Hematopoietic multipotent progenitor cell treated with erythropoietin and hydrocortisone succinate and interleukin-3 and kit ligand, for 6 days (in vitro differentiated cells): ENCODE measurements around the gene MKNK1.

ENCODE experiments used
- DNase-seq: peaks from one replicate; pipeline ENCODE4 v3.0.0-alpha.2; 2015

Gene MKNK1

DNA sequence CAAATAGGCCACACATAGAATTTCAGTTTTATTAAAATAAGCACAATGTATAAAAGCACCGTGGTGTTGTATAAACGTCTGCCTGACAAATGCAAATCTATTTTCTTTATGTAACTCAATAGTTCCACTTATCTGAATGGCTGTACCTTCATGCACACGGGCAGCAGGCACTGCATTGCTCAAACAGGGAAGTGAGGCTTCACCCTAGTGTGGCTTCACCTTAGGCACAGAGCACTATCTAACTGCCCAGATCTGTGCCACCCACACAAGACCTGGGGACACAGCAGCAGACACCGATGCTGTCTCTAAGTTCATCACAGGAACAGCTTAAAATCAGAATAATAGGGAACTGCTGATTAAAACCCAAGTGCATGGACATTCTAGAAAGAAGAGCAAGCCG is 46.7 kb downstream of the MKNK1 start:
- DNase-seq, result peak; percentile 53

- DNase-seq, result peak; percentile 69
Measured at GRCh38 chr1:46556822-46557221, 47.2 kb downstream of the MKNK1 start.

DNA sequence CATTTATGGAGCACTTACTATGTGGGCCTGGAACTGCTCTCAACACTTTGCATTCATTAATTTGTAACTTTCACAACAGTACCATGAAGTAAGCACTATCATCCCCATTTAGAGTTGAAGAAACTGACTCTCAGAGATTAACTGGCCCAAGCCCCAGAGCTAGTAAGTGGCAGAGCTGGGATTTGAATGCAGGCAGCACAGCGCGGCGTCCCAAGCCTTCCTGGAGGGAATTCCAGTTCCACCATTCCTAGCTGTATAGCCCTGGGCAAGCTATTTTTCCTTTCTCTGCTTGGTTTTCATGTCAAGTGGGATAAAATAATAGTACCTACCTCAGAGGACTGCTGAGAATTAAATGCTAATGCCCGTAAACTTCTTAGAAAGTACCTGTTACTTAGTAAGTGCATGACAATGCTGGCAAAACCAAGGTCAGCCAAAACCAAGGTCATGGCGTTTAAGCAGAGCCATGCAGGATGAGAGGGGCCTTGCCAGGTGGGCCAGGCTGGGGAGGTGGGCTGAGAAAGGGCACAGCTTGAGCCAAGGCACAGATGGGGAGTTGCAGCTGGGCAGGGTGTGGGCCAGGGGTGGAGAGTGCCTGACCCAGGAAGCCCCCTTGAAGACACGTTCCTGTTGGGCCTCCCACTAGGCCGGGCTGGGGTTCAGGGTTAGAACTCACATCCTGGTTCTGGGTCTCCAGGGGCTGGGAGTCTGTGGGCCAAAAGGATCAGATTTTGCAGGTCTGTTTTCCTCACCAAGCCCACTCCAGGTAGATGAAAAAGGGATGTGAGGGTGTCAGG is 48.0 kb downstream of the MKNK1 start:
- no peak for DNase-seq

DNA sequence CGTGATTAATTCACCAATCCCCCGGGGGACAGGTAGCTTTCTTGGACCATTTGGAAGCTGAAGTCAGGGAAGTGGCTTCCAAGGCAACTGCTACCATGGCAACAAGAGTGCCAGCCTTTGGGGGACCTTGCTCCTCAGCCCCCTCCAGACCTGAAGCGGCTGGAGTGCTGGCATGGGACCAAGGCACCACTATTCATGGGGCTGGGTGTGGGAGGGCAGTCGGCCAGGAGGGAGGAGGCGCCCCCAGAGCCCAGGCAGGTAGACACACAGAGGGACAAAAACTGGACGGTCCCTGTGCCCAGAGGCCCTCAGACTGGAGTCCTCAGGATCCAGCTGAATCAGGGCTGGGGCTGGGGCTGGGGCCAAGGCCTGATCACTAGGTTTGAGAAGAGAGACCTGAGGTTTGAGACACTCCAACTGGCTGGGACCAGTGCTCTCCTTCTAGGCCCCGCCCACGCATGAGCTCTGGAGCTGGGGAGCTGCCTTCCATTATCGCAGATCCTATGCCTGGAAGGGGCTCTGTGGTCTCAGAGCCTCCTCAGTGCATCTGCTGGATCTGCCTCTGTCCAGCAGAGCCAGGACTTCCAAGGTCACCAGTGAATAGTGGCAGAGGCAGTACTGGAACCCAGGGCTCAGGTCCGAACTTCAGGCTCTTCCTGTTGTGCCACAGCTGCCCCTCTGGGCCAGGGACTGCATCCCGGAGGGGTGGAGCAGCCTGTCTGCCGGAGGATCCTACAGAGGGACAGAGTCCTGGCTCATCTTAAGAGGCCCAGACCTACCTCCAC is 49.3 kb downstream of the MKNK1 start:
- DNase-seq, result no peak

DNA sequence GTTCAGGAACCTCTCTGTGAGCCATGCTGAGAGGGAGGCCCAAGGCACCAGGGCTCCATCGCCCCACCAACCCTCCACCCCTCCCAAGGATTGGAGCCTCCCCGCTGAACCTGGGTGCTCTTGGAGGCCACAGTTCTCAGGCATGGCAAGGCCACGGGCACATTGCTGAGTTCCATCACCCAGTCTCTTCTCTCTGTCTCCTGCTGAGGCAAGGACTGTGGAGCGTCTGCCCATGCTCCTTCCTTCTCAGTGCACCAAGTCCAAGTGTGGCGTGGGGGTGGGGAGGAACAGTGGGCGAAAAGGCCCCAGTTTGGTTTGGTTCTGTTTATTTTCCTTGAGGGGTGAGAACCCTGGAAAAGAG is 49.9 kb downstream of the MKNK1 start:
- DNase-seq, result no peak

DNA sequence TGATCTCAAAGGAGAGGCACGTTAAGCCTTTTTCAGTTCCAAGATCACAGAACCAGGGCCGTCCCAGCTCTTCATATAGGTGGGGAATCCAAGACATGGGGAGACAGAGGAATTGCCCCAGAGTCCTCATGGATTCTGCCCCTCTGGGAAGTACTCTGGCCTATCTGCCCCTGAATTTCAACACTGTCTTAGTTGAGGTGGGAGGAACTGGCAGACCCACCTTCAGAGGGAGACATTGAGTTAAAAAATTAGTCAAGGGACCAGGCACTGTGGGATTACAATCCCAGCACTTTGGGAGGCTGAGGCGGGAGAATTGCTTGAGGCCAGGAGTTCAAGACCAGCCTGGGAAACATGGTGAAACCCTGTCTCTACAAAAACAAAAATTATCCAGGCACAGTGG is 50.6 kb downstream of the MKNK1 start:
- no peak for DNase-seq

- DNase-seq, result no peak
Measured at GRCh38 chr1:46552357-46553237, 51.5 kb downstream of the MKNK1 start.

DNA sequence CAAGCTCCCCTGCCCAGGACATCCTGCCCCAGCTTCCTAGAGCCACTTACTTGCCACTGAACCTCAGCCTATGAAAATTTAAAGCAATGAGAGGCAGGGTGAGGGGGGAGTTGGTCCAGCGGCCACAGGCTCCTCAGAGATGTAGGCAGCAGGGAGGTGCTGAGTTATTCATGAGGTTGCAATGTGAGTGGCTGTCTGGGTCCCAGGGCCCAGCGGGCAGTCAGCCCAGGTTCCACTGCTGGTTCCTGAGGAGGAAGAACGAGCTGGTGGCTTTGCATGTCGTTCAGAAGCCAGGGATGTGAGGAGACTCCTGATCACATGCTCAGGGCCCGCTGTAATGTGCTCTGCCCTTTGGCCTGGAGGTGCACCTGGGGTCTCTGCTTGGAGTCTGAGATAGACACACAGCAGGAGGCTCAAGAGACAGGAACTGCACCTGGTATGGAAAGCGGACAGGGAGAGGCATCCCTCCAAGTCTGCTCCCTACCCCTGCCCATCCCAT is 52.4 kb downstream of the MKNK1 start, which contains the start of gene KNCN:
TSS of gene KNCN (minus strand) at position 51 of the 499 bp plus-strand sequence. CDS start 432 bp downstream, outside the sequence.
- DNase-seq, result no peak

GRCh38 chr1:46550751-46551231 is 53.3 kb downstream of the MKNK1 start:
- no peak for DNase-seq

DNA sequence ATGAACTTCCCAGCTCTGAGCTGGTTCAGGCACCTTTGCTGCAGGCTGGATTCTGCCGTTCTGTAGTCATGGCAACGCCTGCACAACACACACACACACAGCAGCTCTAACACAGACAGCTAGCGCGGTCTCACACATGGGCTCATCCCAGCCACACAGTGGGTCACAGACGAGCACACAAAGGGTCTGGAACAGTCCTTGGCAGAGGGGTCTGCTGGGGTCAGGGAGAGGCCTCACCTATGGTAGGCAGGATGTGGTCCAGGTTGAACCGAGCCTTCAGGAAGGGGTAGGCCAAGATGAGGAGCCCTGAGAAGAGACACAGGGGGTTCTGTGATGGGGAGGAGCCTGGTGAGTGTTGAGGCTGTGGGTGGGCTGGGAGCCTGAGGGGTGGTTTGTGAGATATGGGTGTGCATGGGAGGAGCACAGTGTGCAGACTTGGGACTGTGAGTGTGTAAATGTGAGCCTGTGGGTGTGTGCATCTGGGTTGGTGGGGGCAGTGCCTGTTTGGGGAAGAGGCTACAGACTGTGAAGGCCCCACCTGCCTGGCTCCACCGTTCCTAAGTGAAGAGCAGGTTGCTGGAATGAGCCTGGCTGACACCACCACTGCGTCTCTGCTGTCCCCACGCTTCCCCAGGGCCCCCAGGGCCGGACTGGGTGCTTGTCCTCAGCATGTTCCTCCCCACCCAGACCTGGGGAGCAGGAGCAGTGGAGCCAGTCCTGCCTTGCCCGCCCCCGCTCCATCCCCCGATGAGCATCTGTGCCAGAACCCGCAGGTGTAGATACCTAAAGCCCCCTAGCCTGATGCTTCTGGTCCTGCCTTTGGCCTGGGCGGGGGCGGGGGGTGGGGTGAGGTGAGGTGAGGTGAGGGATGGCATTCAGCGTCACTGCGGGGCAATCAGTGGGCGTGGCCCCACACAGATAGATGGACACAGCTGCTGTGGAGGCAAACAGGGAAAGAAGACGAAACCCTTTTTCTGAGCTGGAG is 54.1 kb downstream of the MKNK1 start:
- DNase-seq, result no peak

DNA sequence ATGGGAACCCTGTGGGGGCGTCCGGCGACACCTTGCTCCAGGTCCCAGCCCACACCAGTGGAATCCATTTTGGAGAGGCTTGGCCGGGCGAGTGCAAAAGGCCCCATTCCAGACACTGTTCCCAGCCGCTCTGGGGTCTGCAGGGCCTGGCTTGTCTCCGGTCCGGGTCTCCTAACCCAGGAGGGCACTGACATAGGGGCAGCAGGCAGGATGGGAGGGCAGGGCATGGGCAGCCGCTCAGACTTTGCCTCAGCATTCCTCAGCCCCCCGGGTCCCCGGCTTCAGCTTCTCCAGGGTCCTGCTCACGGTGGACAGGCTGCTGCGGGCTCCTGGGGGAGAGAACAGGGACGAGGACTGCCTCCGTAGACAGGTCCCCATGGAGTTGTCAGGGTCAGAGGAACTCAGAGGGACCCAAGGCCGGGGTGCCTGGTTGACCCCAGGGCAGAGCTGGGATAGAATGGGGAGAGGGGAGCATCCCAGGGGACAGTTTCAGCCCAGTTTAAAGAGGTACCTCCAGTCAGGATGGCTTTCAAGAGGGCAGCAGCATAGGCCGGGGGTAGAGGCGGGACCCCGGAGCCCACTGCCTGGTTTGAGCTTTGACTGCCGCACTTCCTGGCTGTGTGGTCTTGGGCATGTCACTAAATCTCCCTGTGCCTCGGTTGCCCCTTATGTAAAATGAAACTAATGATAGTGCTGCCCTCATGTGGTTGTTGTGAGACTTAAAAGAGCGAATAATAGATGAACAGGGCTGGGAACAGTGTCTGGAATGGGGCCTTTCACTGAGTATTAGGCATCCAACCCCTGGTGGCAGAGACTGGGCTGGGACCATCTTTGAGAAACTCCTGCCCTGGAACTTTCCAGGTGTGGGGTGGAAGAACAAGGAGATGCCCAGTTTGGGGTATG is 56.3 kb downstream of the MKNK1 start:
- peak; percentile 78 for DNase-seq

DNA sequence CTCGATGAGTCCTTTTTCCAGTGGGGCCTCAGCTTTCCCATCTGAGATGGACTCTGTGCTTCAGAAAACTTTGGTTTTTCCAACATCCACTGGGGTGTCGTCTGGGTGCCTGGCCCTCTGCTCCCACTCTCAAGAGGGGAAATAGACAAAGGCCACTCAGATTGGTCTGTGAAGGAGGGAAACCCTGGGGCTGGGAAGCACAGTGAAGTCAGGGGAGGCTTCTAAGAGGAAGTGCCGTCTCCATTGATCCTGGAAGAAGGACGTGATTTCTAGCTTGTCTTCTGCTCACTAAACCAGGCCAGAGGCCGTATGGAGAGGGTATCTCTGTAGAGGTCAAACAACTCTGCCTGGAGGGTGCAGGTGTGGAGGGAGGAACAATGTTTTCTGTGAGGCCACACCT is 57.9 kb downstream of the MKNK1 start:
- no peak for DNase-seq

- no peak for DNase-seq
Measured at GRCh38 chr1:46545784-46546183, 58.3 kb downstream of the MKNK1 start.

DNA sequence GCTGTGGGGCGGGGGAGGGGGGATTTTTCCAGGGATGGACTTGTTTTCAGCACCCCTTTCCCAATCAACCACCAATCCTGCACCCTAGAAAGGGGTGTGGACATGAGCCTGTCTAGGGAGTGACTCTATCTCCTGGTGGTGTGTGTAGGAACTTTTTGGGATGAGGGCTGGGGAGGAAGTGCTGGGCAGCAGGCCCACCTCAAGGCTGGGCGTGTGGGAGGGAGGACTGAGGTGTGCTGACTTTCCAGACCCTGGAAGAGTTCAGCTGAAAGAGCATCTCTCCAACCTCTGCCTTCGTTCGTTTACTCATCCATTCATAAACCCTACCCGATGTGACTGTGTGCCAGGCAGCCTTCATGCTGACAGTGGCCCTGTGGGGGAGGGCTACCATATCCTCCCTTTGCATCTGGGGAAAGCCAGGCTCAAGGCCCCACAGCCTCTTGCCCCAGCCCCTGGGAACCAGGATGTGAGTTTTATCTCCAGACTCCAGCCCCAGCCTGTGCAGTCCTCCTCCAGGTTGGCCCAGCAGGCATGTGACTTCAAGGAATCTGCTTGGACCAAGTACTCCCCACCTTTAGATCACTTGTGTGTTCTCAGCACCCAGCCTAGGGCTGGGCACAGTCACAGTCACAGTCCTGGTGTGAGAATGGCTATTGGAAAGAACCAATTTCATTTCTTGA is 59.4 kb downstream of the MKNK1 start:
- DNase-seq, result peak; percentile 65

DNA sequence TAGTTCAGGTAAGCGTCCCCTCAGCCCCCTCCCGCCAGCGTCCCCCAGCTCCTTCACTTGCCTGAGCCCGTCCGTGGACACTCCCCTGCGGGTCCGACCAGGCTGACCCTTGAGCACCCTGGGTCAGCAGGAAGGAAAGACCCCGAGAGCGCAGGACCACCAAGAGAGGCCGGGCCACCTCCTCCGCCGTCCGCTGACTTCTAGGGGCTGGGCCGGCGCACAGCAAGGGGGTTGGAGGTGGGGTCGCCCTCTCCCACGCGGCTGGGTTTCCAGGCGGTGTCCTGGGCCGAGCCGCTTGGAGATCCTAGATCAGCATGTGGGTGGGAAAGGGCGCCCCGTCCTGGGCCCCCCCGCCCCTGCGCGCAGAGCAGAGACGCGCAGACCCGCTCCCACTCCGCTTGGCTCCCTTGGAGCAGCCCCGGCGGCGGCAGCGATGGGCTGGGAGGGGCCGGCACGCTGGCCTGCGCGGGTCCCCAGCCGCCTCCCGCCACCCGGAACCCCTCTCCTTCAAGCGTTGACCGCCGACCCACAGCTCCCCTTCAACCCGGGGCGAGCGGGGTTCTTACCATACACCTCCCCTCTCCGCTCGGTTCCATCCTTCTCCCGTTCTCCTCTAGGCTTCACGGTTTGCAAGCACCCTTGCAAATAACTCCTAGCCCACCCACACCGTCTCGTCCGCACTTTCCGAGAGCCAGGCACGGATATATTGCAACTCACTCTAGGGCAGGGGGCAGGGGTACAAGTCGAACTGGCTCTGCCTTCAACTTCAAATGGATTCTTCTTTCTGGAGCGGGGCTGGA is 60.1 kb downstream of the MKNK1 start:
- no peak for DNase-seq

DNA sequence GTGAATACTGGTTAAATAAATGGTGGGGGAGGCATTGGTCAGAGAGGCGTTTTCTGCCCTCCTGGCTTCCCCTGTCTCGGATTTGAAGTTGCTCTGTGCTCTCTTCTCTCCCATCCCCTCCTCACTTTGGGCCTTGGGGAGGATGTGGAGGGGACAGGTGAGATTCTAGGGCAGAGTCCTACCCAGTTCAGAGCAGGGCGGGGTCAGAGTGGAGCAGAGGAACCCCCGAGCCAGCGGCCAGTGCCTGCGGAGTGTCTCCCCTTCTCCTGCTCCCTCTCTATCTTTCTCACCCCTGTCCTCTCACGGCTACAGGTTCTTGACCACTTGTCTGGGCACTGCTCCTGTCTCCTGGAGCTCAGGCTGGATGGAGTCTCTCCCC is 60.7 kb downstream of the MKNK1 start:
- DNase-seq, result no peak

DNA sequence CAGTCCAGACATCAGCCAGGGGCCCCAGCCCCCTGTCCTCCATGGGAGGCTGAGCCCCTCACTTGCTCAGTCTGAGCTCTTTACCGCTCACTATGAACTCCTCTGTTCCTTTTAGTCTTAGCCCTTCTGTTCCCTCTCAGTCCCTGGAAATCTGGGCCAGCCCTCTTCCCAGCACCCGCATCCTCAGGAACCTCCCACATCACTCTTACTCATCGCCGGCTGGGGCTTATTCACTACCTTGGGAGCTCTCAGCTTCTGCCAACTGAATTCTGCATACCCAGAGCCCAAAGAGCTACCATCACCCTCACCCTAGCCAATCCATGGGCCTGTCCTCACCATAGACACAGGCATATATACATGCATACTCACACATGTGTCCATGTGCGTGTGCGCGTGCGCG is 64.1 kb downstream of the MKNK1 start:
- no peak for DNase-seq

DNA sequence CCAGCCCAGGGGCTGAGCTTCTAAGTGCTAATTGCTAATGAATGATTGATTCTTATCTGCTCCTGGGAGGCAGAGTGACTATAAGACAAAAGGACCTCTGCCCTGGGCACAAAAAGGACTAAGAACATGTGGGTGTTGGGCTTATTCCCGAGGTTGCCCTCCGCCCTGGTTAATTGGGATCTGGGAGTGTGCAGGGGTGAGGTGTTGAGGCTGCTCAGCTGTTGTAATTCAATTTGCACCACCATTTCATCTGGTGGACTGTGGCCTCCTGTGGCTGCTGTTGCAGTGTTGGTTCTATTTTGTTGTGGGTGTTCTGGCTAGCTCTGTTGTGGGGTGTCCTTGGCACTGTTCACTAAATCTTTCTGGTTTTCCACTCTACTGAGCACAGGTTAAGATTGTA is 65.9 kb downstream of the MKNK1 start:
- no peak for DNase-seq

DNA sequence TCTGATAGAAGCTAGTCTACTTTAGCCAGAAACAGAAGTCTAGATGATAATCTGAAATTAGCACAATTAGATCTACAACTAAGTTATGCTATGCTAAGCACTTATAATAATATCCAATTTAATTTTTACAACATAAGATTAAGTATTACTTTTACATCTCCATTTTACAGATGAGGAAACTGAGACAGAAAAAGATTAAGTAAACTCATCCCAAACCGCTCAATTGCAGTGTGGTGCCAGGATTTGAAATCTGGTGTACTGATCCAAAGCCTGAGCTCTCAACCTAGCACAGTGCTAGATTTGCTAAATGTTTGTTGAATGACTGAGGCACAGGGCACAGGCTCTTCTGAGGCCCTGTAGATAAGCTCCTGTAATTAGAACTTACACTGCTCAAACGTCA is 66.4 kb downstream of the MKNK1 start:
- no peak for DNase-seq
